ENCODE data around the gene RTN3. TPM values are rescaled to one million over a fixed set of nuclear protein-coding genes. Genes with fewer than 3 reads are reported as not detected.

The RTN3 gene
- total and polyA plus RNA-seq, 2 donors (not counting 1 experiment from before 2014, with no cell fraction given), result 10.1 to 24.9 TPM

GRCh38 chr11:63769714-63770455, 88.6 kb downstream of the RTN3 start:
- TF ChIP-seq EZH2 (IDR thresholded peaks at IDR 0.05; ENCODE audit: borderline replicate concordance, insufficient read depth, low read depth, low read length, poor library complexity, severe bottlenecking) (no peak), CTCF (IDR thresholded peaks at IDR 0.05) (no peak)

GRCh38 chr11:63770763-63771162, 89.5 kb downstream of the RTN3 start:
- no CpG with 5 or more reads among the region's 7 CpGs for WGBS (ENCODE audit: insufficient coverage)
- Mint-ChIP-seq H3K4me1 (peaks cover 13% of the 10 kb centered on the region), H3K27me3 (peaks cover 19% of the 10 kb centered on the region), H3K9me3 (ENCODE audit: insufficient read depth) (no peaks in the 10 kb centered on the region), H3K27ac (peak overlapping the region; percentile 26), H3K4me3 (peak overlapping the region; percentile 44)
- H3K79me2 ChIP-seq (ENCODE audit: control insufficient read depth, insufficient read depth, low read length), result peaks cover 12% of the 10 kb centered on the region
- no peak for ATAC-seq (ENCODE audit: low read depth)
- H4K20me1 ChIP-seq (ENCODE audit: control insufficient read depth, insufficient read depth, low read length, poor library complexity, severe bottlenecking), result peaks cover 18% of the 10 kb centered on the region
- no peaks in the 10 kb centered on the region for H3K9me3 ChIP-seq (ENCODE audit: control extremely low read depth in 1 of 3, control insufficient read depth in 2 of 3, insufficient read depth in 1 of 3, low read length in 2 of 3)
- no peak overlapping the region for H2AFZ ChIP-seq (ENCODE audit: insufficient read depth, low read depth, low read length, poor library complexity, severe bottlenecking)
- POLR2A ChIA-PET, result interaction anchor here (0.5 kb wide), 1 partner anchor 24 kb away, joined by 3 read pairs; no protein-coding TSS in a partner anchor
- H3K27me3 ChIP-seq (replicated peaks in 1 of 4; ENCODE audit: control extremely low read depth in 1 of 4, control insufficient read depth in 3 of 4, insufficient read depth in 4 of 4, low read length in 3 of 4), result peaks cover 0 to 17% (median 3%) of the 10 kb centered on the region in 4 experiments
- H3K36me3 ChIP-seq (replicated peaks in 1 of 2; ENCODE audit: control extremely low read depth in 1 of 2, control insufficient read depth in 1 of 2, extremely low read depth in 1 of 2, insufficient read depth in 2 of 2, low read length in 1 of 2), result no peaks in the 10 kb centered on the region
- TF ChIP-seq CTCF (IDR thresholded peaks at IDR 0.05) (no peak), EZH2 (IDR thresholded peaks at IDR 0.05; ENCODE audit: borderline replicate concordance, insufficient read depth, low read depth, low read length, poor library complexity, severe bottlenecking) (no peak)
- H3K27ac ChIP-seq (ENCODE audit: low read length in 2 of 2), result no peak overlapping the region
- no peak overlapping the region for H3K4me2 ChIP-seq (replicated peaks; ENCODE audit: low read depth, low read length, poor library complexity, severe bottlenecking)
- peaks cover 14 to 21% of the 10 kb centered on the region in 2 donors for H3K4me1 ChIP-seq (ENCODE audit: control insufficient read depth in 2 of 2, insufficient read depth in 2 of 2, low read length in 2 of 2)
- CTCF ChIA-PET, result interaction anchor here (1.0 kb wide), 1 partner anchor 64 kb away, joined by 3 read pairs; no protein-coding TSS in a partner anchor
- H3K9ac ChIP-seq (ENCODE audit: low read length), result no peak overlapping the region
- no peak for DNase-seq
- no peak overlapping the region for H3K4me3 ChIP-seq (ENCODE audit: control extremely low read depth in 1 of 5, extremely low read depth in 1 of 5, insufficient read depth in 1 of 5, low read depth in 2 of 5, low read length in 4 of 5)
- intact Hi-C loops (cut with micrococcal nuclease), result no loop called here

More at GRCh38 chr11:63769714-63770455, 88.6 kb downstream of the RTN3 start:
- no peaks in the 10 kb centered on the region for H3K36me3 ChIP-seq (replicated peaks in 1 of 2; ENCODE audit: control extremely low read depth in 1 of 2, control insufficient read depth in 1 of 2, extremely low read depth in 1 of 2, insufficient read depth in 2 of 2, low read length in 1 of 2)
- peaks cover 13% of the 10 kb centered on the region for H3K4me1 Mint-ChIP-seq
- CTCF ChIA-PET, result interaction anchor here (1.0 to 3.5 kb wide), 8 partner anchors 37 to 230 kb away, joined by 3 to 29 read pairs (median 4); partner anchors contain the start of genes ATL3 and MARK2
- peak overlapping the region in 3 of 5 experiments; percentile 54 to 81 (median 67) for H3K4me3 ChIP-seq (ENCODE audit: control extremely low read depth in 1 of 5, extremely low read depth in 1 of 5, insufficient read depth in 1 of 5, low read depth in 2 of 5, low read length in 4 of 5)
- peaks cover 14 to 21% of the 10 kb centered on the region in 2 donors for H3K4me1 ChIP-seq (ENCODE audit: control insufficient read depth in 2 of 2, insufficient read depth in 2 of 2, low read length in 2 of 2)
- H3K27me3 Mint-ChIP-seq, result peaks cover 14% of the 10 kb centered on the region
- H3K4me3 Mint-ChIP-seq, result peak overlapping the region; percentile 84
- peak overlapping the region; percentile 98 for H3K4me2 ChIP-seq (replicated peaks; ENCODE audit: low read depth, low read length, poor library complexity, severe bottlenecking)
- no peak for DNase-seq
- intact Hi-C loops (cut with micrococcal nuclease), result loop anchor here (1.0 to 2.0 kb wide), 4 partner anchors 43 to 217 kb away; partner anchors contain the start of genes NAA40, OTUB1 and SPINDOC
- peak overlapping the region; percentile 77 for H2AFZ ChIP-seq (ENCODE audit: insufficient read depth, low read depth, low read length, poor library complexity, severe bottlenecking)
- peaks cover 0 to 17% (median 3%) of the 10 kb centered on the region in 4 experiments for H3K27me3 ChIP-seq (replicated peaks in 1 of 4; ENCODE audit: control extremely low read depth in 1 of 4, control insufficient read depth in 3 of 4, insufficient read depth in 4 of 4, low read length in 3 of 4)
- no peak for ATAC-seq (ENCODE audit: low read depth)
- no peak overlapping the region for H3K27ac ChIP-seq (ENCODE audit: low read length in 2 of 2)
- 21% methylated on average over 33 of the region's 35 CpGs for WGBS (ENCODE audit: insufficient coverage)
- no peaks in the 10 kb centered on the region for H3K9me3 Mint-ChIP-seq (ENCODE audit: insufficient read depth)
- H3K9me3 ChIP-seq (ENCODE audit: control extremely low read depth in 1 of 3, control insufficient read depth in 2 of 3, insufficient read depth in 1 of 3, low read length in 2 of 3), result no peaks in the 10 kb centered on the region
- peaks cover 18% of the 10 kb centered on the region for H4K20me1 ChIP-seq (ENCODE audit: control insufficient read depth, insufficient read depth, low read length, poor library complexity, severe bottlenecking)
- H3K27ac Mint-ChIP-seq, result no peak overlapping the region
- H3K79me2 ChIP-seq (ENCODE audit: control insufficient read depth, insufficient read depth, low read length), result peaks cover 12% of the 10 kb centered on the region
- H3K9ac ChIP-seq (ENCODE audit: low read length), result peak overlapping the region; percentile 65
- POLR2A ChIA-PET, result interaction anchor here (0.6 kb wide), 2 partner anchors 216 to 428 kb away, joined by 3 read pairs; partner anchors contain the start of gene OTUB1

Data from B cell (primary cell).